ENCODE data around the gene STPG2. TPM values are rescaled to one million over a fixed set of nuclear protein-coding genes. Genes with fewer than 3 reads are reported as not detected.

The STPG2 gene
- total RNA-seq, 1 experiment from 2014 or later: 0.56 TPM

DNA sequence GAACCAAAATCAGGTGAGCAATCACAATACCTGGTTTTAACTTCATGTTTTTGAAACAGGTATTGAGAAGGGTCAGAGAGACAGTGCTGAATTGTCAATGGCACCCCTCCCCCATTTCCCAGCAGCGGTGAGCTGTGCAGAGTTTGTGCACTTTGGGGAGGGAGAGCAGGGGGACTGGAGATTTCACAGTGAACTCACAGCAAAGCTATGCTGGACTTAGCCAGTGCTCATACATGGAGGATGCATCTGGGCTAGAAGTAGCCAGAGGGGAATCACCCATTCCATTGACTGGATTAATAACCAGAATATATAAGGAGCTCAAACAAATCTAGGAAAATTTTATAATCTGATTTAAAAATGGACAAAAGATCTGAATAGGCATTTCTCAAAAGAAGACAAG, 612.6 kb downstream of the STPG2 start:
- Histone ChIP-seq H3K4me2 (ENCODE audit: low read depth, low read length, poor library complexity, severe bottlenecking) (no peak overlapping the region), H3K79me2 (ENCODE audit: low read length) (no peaks in the 10 kb centered on the region), H3K4me3 (ENCODE audit: low read length) (no peak overlapping the region)

GRCh38 chr4:97525236-97525635, 618.0 kb downstream of the STPG2 start:
- Histone ChIP-seq H4K20me1 (ENCODE audit: insufficient read depth, low read depth, low read length) (no peaks in the 10 kb centered on the region), H3K9ac (ENCODE audit: low read length) (no peak overlapping the region), H2AFZ (ENCODE audit: low read length) (no peak overlapping the region), H3K4me3 (ENCODE audit: low read length) (no peak overlapping the region), H3K4me1 (ENCODE audit: low read length) (no peaks in the 10 kb centered on the region), H3K27ac (ENCODE audit: low read length) (no peak overlapping the region), H3K9me2 (replicated peaks; ENCODE audit: insufficient read depth, low read length) (no peaks in the 10 kb centered on the region), H3K9me3 (ENCODE audit: low read length) (no peaks in the 10 kb centered on the region; the same call in none of the 2 replicates), H3K36me3 (ENCODE audit: insufficient read depth, low read length) (no peaks in the 10 kb centered on the region), H3K4me2 (ENCODE audit: low read depth, low read length, poor library complexity, severe bottlenecking) (no peak overlapping the region), H3K79me2 (ENCODE audit: low read length) (no peaks in the 10 kb centered on the region), H3K27me3 (ENCODE audit: low read length) (no peaks in the 10 kb centered on the region)
- DNase-seq: no peak

More for the DNA sequence above, 612.6 kb downstream of the STPG2 start:
- H3K27ac ChIP-seq (ENCODE audit: low read length): no peak overlapping the region
- H3K36me3 ChIP-seq (ENCODE audit: insufficient read depth, low read length): no peaks in the 10 kb centered on the region
- H4K20me1 ChIP-seq (ENCODE audit: insufficient read depth, low read depth, low read length): no peaks in the 10 kb centered on the region
- H3K9me3 ChIP-seq (ENCODE audit: low read length): peaks cover 14% of the 10 kb centered on the region
- H3K9ac ChIP-seq (ENCODE audit: low read length): no peak overlapping the region
- DNase-seq: no peak
- H3K27me3 ChIP-seq (ENCODE audit: low read length): no peaks in the 10 kb centered on the region
- H2AFZ ChIP-seq (ENCODE audit: low read length): no peak overlapping the region
- H3K9me2 ChIP-seq (replicated peaks; ENCODE audit: insufficient read depth, low read length): no peaks in the 10 kb centered on the region
- no peaks in the 10 kb centered on the region for H3K4me1 ChIP-seq (ENCODE audit: low read length)

GRCh38 chr4:97517939-97518338, 625.3 kb downstream of the STPG2 start:
- no peaks in the 10 kb centered on the region for H3K27me3 ChIP-seq (ENCODE audit: low read length)
- no peak overlapping the region for H3K27ac ChIP-seq (ENCODE audit: low read length)
- DNase-seq: no peak
- H4K20me1 ChIP-seq (ENCODE audit: insufficient read depth, low read depth, low read length): no peaks in the 10 kb centered on the region
- H3K79me2 ChIP-seq (ENCODE audit: low read length): no peaks in the 10 kb centered on the region
- no peaks in the 10 kb centered on the region for H3K4me1 ChIP-seq (ENCODE audit: low read length)
- H2AFZ ChIP-seq (ENCODE audit: low read length): no peak overlapping the region
- no peak overlapping the region for H3K4me3 ChIP-seq (ENCODE audit: low read length)
- H3K36me3 ChIP-seq (ENCODE audit: insufficient read depth, low read length): no peaks in the 10 kb centered on the region
- no peak overlapping the region for H3K4me2 ChIP-seq (ENCODE audit: low read depth, low read length, poor library complexity, severe bottlenecking)
- H3K9me3 ChIP-seq (ENCODE audit: low read length): peaks cover 9% of the 10 kb centered on the region
- H3K9me2 ChIP-seq (replicated peaks; ENCODE audit: insufficient read depth, low read length): no peaks in the 10 kb centered on the region
- H3K9ac ChIP-seq (ENCODE audit: low read length): no peak overlapping the region

DNA sequence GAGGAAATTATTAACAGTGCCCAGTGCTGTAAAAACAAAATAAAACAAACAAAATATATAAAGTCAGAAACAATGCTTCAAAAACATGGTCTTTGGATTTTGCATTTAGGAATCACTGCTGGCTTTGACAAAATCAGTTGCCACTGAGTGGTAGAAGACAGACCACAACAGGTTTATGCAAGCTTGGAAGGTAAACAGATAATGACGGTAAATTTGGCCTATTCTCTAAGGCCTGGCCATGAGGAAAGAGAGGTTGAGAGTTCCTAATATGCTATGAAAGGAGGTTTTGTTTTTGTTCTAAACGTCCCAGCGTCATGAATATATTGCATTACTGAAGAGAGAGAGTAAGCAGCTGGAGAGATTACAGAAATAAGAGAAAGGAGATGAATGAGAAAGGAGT, 629.4 kb downstream of the STPG2 start:
- no peaks in the 10 kb centered on the region for H3K27me3 ChIP-seq (ENCODE audit: low read length)
- no peak overlapping the region for H3K4me3 ChIP-seq (ENCODE audit: low read length)
- H4K20me1 ChIP-seq (ENCODE audit: insufficient read depth, low read depth, low read length): no peaks in the 10 kb centered on the region
- no peak overlapping the region for H3K27ac ChIP-seq (ENCODE audit: low read length)
- H3K79me2 ChIP-seq (ENCODE audit: low read length): no peaks in the 10 kb centered on the region
- DNase-seq: no peak
- H2AFZ ChIP-seq (ENCODE audit: low read length): no peak overlapping the region
- H3K4me2 ChIP-seq (ENCODE audit: low read depth, low read length, poor library complexity, severe bottlenecking): no peak overlapping the region
- H3K4me1 ChIP-seq (ENCODE audit: low read length): no peaks in the 10 kb centered on the region
- no peak overlapping the region for H3K9ac ChIP-seq (ENCODE audit: low read length)
- no peaks in the 10 kb centered on the region for H3K36me3 ChIP-seq (ENCODE audit: insufficient read depth, low read length)
- no peaks in the 10 kb centered on the region for H3K9me2 ChIP-seq (replicated peaks; ENCODE audit: insufficient read depth, low read length)
- H3K9me3 ChIP-seq (ENCODE audit: low read length): peaks cover 12% of the 10 kb centered on the region

Other genes starting within 250 kb of the STPG2 start
- gene RAP1GDS1, start 117.9 kb upstream of the STPG2 start, total RNA-seq (2014; rRNA removed; shearing (Covaris generic); ENCODE audit: low replicate concordance): 77.9 and 141 TPM in 2 replicates

All from Karpas-422 (cell line).